Measurements from ENCODE around the gene ADAMTS20.
"Not testable (repeated sequence)": the region's sequence is repeated elsewhere in the genome, so short reads cannot be mapped to it uniquely, and the experiment has no call there.

ADAMTS20 gene

DNA sequence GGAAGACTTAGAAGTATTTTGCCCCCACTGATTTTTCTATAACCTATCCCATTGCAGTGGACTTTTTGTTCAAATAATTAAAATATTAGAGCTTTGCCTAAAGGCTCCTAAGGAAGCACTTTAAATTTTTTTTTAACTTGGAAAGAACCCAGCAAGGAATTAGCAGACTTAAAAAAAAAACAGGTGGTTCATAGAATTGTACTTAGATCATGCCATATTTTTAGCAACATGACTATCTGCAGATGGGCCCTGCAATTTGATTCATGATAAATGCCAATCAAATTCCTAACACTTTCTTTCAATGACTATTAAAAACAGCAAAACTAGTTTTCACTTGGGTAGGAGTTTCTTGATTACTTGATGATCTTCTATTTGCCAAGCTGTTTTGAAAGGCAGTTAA lies 11.5 kb downstream of the ADAMTS20 start:
- Histone ChIP-seq H3K4me3 (ENCODE audit: low read depth, low read length) (no peak overlapping the region), H3K9ac (ENCODE audit: low read length) (no peak overlapping the region), H4K8ac (ENCODE audit: low read depth, low read length) (no peak overlapping the region), H2AK5ac (ENCODE audit: low read length) (no peak overlapping the region), H2BK5ac (ENCODE audit: low read depth, low read length, poor library complexity) (no peak overlapping the region), H3K27me3 (ENCODE audit: insufficient read depth, low read length) (no peaks in the 10 kb centered on the region), H2BK12ac (ENCODE audit: low read length) (no peak overlapping the region), H4K12ac (ENCODE audit: low read depth, low read length) (no peak overlapping the region), H3K4me2 (ENCODE audit: low read length) (no peak overlapping the region), H3K36me3 (ENCODE audit: control insufficient read depth in 1 of 2, insufficient read depth in 2 of 2, low read length in 2 of 2) (no peaks in the 10 kb centered on the region), H4K91ac (ENCODE audit: low read depth, low read length) (no peak overlapping the region), H3K14ac (ENCODE audit: low read length) (no peak overlapping the region), H3K79me2 (ENCODE audit: control insufficient read depth, insufficient read depth, low read length, poor library complexity) (no peaks in the 10 kb centered on the region), H3K9me3 (ENCODE audit: insufficient read depth, low read depth, low read length) (no peaks in the 10 kb centered on the region), H3K4me1 (ENCODE audit: control insufficient read depth in 1 of 2, insufficient read depth in 2 of 2, low read length in 2 of 2) (no peaks in the 10 kb centered on the region), H2AFZ (ENCODE audit: insufficient read depth, low read length, poor library complexity) (no peak overlapping the region), H3K18ac (ENCODE audit: low read length) (no peak overlapping the region), H2BK120ac (ENCODE audit: insufficient read depth, low read length, poor library complexity) (no peak overlapping the region), H3K4ac (ENCODE audit: low read depth, low read length) (no peak overlapping the region), H3K23ac (ENCODE audit: low read length) (no peak overlapping the region), H3K79me1 (ENCODE audit: low read length) (no peaks in the 10 kb centered on the region), H3K27ac (ENCODE audit: low read depth, low read length) (no peak overlapping the region)
- peak in 1 of 2 donors; percentile 41 for DNase-seq

DNA sequence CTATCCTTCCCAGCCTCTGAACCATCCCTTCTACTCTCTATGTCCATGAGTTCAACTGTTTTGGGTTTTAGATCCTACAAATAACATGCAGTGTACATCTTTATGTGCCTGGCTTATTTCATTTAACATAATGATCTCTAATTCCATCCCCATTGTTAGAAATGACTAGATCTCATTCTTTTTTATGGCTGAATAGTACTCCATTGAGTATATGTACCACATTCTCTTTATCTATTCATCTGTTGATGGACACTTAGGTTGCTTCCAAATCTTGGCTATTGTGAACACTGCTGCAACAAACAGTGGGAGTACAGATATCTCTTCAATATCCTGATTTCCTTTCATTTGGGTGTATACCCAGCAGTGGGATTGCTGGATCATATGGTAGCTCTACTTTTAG lies 14.3 kb downstream of the ADAMTS20 start:
- H3K9me3 ChIP-seq (ENCODE audit: insufficient read depth, low read depth, low read length); H3K27ac ChIP-seq (ENCODE audit: low read depth, low read length); H2AK5ac ChIP-seq (ENCODE audit: low read length); H3K4me3 ChIP-seq (ENCODE audit: low read depth, low read length); H3K79me2 ChIP-seq (ENCODE audit: control insufficient read depth, insufficient read depth, low read length, poor library complexity); H4K12ac ChIP-seq (ENCODE audit: low read depth, low read length); H3K14ac ChIP-seq (ENCODE audit: low read length); H3K4ac ChIP-seq (ENCODE audit: low read depth, low read length); H3K79me1 ChIP-seq (ENCODE audit: low read length); DNase-seq; H4K91ac ChIP-seq (ENCODE audit: low read depth, low read length); H3K4me1 ChIP-seq (ENCODE audit: control insufficient read depth in 1 of 2, insufficient read depth in 2 of 2, low read length in 2 of 2); H2AFZ ChIP-seq (ENCODE audit: insufficient read depth, low read length, poor library complexity); H4K8ac ChIP-seq (ENCODE audit: low read depth, low read length); H3K27me3 ChIP-seq (ENCODE audit: insufficient read depth, low read length); H3K9ac ChIP-seq (ENCODE audit: low read length); H3K4me2 ChIP-seq (ENCODE audit: low read length); H2BK120ac ChIP-seq (ENCODE audit: insufficient read depth, low read length, poor library complexity); H2BK5ac ChIP-seq (ENCODE audit: low read depth, low read length, poor library complexity); H3K36me3 ChIP-seq (ENCODE audit: control insufficient read depth in 1 of 2, insufficient read depth in 2 of 2, low read length in 2 of 2); H2BK12ac ChIP-seq (ENCODE audit: low read length); H3K23ac ChIP-seq (ENCODE audit: low read length); H3K18ac ChIP-seq (ENCODE audit: low read length): not testable (repeated sequence)

DNA sequence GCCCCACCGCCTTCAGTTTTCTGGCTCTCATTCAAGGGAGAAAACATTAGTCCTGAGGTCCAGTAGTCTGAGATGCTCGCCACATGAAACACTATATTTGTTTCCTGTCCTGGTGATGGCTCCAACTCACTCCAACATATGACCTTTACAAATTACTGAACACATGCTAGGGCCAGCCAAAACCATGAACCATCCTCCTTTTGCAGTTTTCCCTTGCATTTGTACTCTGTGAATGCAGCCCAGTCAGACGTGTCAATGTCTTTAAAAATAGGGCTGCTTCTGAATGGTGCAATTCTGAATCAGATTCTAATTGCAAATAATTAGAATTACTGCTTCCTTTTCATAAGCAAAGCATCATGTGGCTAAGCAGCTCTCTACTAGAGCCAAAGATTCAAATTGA lies 36.0 kb downstream of the ADAMTS20 start:
- H3K79me2 ChIP-seq (ENCODE audit: control insufficient read depth, insufficient read depth, low read length, poor library complexity): no peaks in the 10 kb centered on the region
- no peak overlapping the region for H2AK5ac ChIP-seq (ENCODE audit: low read length)
- H3K27ac ChIP-seq (ENCODE audit: low read depth, low read length): no peak overlapping the region
- no peak overlapping the region for H4K12ac ChIP-seq (ENCODE audit: low read depth, low read length)
- H3K18ac ChIP-seq (ENCODE audit: low read length): no peak overlapping the region
- no peak overlapping the region for H3K9ac ChIP-seq (ENCODE audit: low read length)
- no peaks in the 10 kb centered on the region for H3K27me3 ChIP-seq (ENCODE audit: insufficient read depth, low read length)
- no peaks in the 10 kb centered on the region for H3K9me3 ChIP-seq (ENCODE audit: insufficient read depth, low read depth, low read length)
- H3K4me2 ChIP-seq (ENCODE audit: low read length): no peak overlapping the region
- H3K36me3 ChIP-seq (ENCODE audit: control insufficient read depth in 1 of 2, insufficient read depth in 2 of 2, low read length in 2 of 2): no peaks in the 10 kb centered on the region
- H4K8ac ChIP-seq (ENCODE audit: low read depth, low read length): no peak overlapping the region
- H3K4me3 ChIP-seq (ENCODE audit: low read depth, low read length): no peak overlapping the region
- no peak overlapping the region for H3K23ac ChIP-seq (ENCODE audit: low read length)
- H2BK5ac ChIP-seq (ENCODE audit: low read depth, low read length, poor library complexity): no peak overlapping the region
- H3K14ac ChIP-seq (ENCODE audit: low read length): no peak overlapping the region
- H3K79me1 ChIP-seq (ENCODE audit: low read length): no peaks in the 10 kb centered on the region
- no peaks in the 10 kb centered on the region for H3K4me1 ChIP-seq (ENCODE audit: control insufficient read depth in 1 of 2, insufficient read depth in 2 of 2, low read length in 2 of 2)
- no peak overlapping the region for H3K4ac ChIP-seq (ENCODE audit: low read depth, low read length)
- no CpG with 5 or more reads among the region's 3 CpGs for WGBS (ENCODE audit: extremely low coverage, insufficient coverage, insufficient read length)
- H2BK120ac ChIP-seq (ENCODE audit: insufficient read depth, low read length, poor library complexity): no peak overlapping the region
- no peak overlapping the region for H2BK12ac ChIP-seq (ENCODE audit: low read length)
- no peak for DNase-seq
- no peak overlapping the region for H4K91ac ChIP-seq (ENCODE audit: low read depth, low read length)
- no peak overlapping the region for H2AFZ ChIP-seq (ENCODE audit: insufficient read depth, low read length, poor library complexity)

DNA sequence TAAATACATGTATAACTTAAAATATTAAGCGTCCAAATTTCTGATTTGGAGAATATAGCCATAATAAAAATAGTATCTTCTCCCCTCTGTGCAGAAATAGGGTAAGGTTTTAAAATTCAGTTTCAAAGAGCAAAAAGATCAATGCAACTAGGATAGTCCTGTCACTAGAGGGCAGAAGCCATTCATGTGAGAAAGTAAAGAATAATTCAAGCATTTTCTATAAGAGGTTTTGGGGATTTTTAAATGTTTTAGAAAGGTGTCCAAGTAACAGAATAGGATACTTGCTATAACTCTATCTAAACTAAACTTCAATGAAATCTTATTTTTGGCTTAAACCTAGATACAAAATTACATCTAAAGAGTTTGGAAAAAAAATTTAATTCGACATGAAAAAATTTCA lies 50.3 kb downstream of the ADAMTS20 start:
- no peak overlapping the region for H4K91ac ChIP-seq (ENCODE audit: low read depth, low read length)
- H3K27ac ChIP-seq (ENCODE audit: low read depth, low read length): no peak overlapping the region
- no peak overlapping the region for H2AK5ac ChIP-seq (ENCODE audit: low read length)
- no peaks in the 10 kb centered on the region for H3K36me3 ChIP-seq (ENCODE audit: control insufficient read depth in 1 of 2, insufficient read depth in 2 of 2, low read length in 2 of 2)
- no peak overlapping the region for H3K4me2 ChIP-seq (ENCODE audit: low read length)
- H2BK120ac ChIP-seq (ENCODE audit: insufficient read depth, low read length, poor library complexity): no peak overlapping the region
- no peak overlapping the region for H2BK12ac ChIP-seq (ENCODE audit: low read length)
- no peak overlapping the region for H2AFZ ChIP-seq (ENCODE audit: insufficient read depth, low read length, poor library complexity)
- WGBS (ENCODE audit: extremely low coverage, insufficient coverage, insufficient read length): no CpG with 5 or more reads among the region's 2 CpGs
- H3K4ac ChIP-seq (ENCODE audit: low read depth, low read length): no peak overlapping the region
- no peak overlapping the region for H3K14ac ChIP-seq (ENCODE audit: low read length)
- no peak overlapping the region for H4K12ac ChIP-seq (ENCODE audit: low read depth, low read length)
- H3K4me3 ChIP-seq (ENCODE audit: low read depth, low read length): no peak overlapping the region
- peak in 1 of 2 donors; percentile 62 for DNase-seq
- no peak overlapping the region for H2BK5ac ChIP-seq (ENCODE audit: low read depth, low read length, poor library complexity)
- no peaks in the 10 kb centered on the region for H3K79me2 ChIP-seq (ENCODE audit: control insufficient read depth, insufficient read depth, low read length, poor library complexity)
- no peak overlapping the region for H4K8ac ChIP-seq (ENCODE audit: low read depth, low read length)
- no peaks in the 10 kb centered on the region for H3K79me1 ChIP-seq (ENCODE audit: low read length)
- H3K9ac ChIP-seq (ENCODE audit: low read length): no peak overlapping the region
- H3K23ac ChIP-seq (ENCODE audit: low read length): no peak overlapping the region
- no peaks in the 10 kb centered on the region for H3K27me3 ChIP-seq (ENCODE audit: insufficient read depth, low read length)
- no peaks in the 10 kb centered on the region for H3K9me3 ChIP-seq (ENCODE audit: insufficient read depth, low read depth, low read length)
- H3K4me1 ChIP-seq (ENCODE audit: control insufficient read depth in 1 of 2, insufficient read depth in 2 of 2, low read length in 2 of 2): no peaks in the 10 kb centered on the region
- no peak overlapping the region for H3K18ac ChIP-seq (ENCODE audit: low read length)

Data from trophoblast cell (in vitro differentiated cells and primary cell).